Measurements from ENCODE around the gene SPATA6L. TPM values are rescaled to one million over a fixed set of nuclear protein-coding genes. Genes with fewer than 3 reads are reported as not detected.

Gene SPATA6L
- total and polyA plus RNA-seq, 2 of the 4 experiments (the other 2 are of a cell fraction) = 0.18 to 0.84 TPM

GRCh38 chr9:4581861-4582565 lies 84.3 kb downstream of the SPATA6L start:
- Histone ChIP-seq H4K5ac (ENCODE audit: low read depth, low read length) (no peak overlapping the region), H2BK120ac (ENCODE audit: low read depth, low read length) (no peak overlapping the region), H2BK5ac (ENCODE audit: low read depth, low read length, poor library complexity, severe bottlenecking) (no peak overlapping the region), H3K56ac (ENCODE audit: extremely low read depth, insufficient read depth, low read length) (no peak overlapping the region), H3K18ac (ENCODE audit: low read depth, low read length) (no peak overlapping the region), H3K79me1 (ENCODE audit: low read depth in 1 of 2, low read length in 2 of 2) (no peaks in the 10 kb centered on the region), H3K9me1 (ENCODE audit: insufficient read depth, low read length) (no peaks in the 10 kb centered on the region), H2AFZ (replicated peaks; ENCODE audit: low read length, poor library complexity) (no peak overlapping the region), H3K4ac (ENCODE audit: low read depth, low read length) (no peak overlapping the region), H3K36me3 (ENCODE audit: control insufficient read depth, insufficient read depth, low read length) (no peaks in the 10 kb centered on the region), H3K27me3 (ENCODE audit: control insufficient read depth, insufficient read depth, low read length) (no peaks in the 10 kb centered on the region), H2AK5ac (ENCODE audit: low read depth, low read length) (no peak overlapping the region), H4K91ac (ENCODE audit: insufficient read depth, low read depth, low read length) (no peak overlapping the region), H2AK9ac (replicated peaks; ENCODE audit: low read depth, low read length, poor library complexity) (no peak overlapping the region), H4K20me1 (ENCODE audit: insufficient read depth, low read length) (no peaks in the 10 kb centered on the region), H4K8ac (ENCODE audit: low read depth in 2 of 2, low read length in 2 of 2) (no peak overlapping the region), H3K23ac (ENCODE audit: low read depth, low read length) (no peak overlapping the region), H3K9me3 (ENCODE audit: control insufficient read depth, insufficient read depth, low read length) (no peaks in the 10 kb centered on the region), H3K4me3 (ENCODE audit: insufficient read depth, low read depth, low read length) (no peak overlapping the region), H3K4me2 (ENCODE audit: low read depth, low read length) (no peak overlapping the region), H2BK20ac (ENCODE audit: low read depth, low read length) (no peak overlapping the region), H2BK15ac (ENCODE audit: low read depth, low read length) (no peak overlapping the region), H3K9ac (ENCODE audit: low read depth, low read length) (no peak overlapping the region), H3K4me1 (ENCODE audit: control insufficient read depth, insufficient read depth, low read length) (no peaks in the 10 kb centered on the region), H3K27ac (ENCODE audit: insufficient read depth, low read length) (no peak overlapping the region), H3K14ac (replicated peaks; ENCODE audit: low read depth, low read length) (no peak overlapping the region)
- DNase-seq (no peak), ATAC-seq (ENCODE audit: low read depth) (no peak)
- intact Hi-C loops (cut with micrococcal nuclease) = no loop called here
- in situ Hi-C loops (cut with MboI; ENCODE audit: low sequenced_read_pairs) = no loop called here
- no CpG with 5 or more reads among the region's 1 CpG for WGBS, 2 experiments (ENCODE audit: extremely low coverage in 2 of 2, insufficient read length in 1 of 2)
- no TSS peak for BruUV-seq (replicated peaks)
- ChIA-PET CTCF (no interaction called here), POLR2A (ENCODE audit: unreplicated experiment) (no interaction called here)
- TF ChIP-seq CEBPB (IDR thresholded peaks at IDR 0.05; ENCODE audit: low read depth, low read length) = no peak
- TF ChIP-seq RCOR1 (IDR thresholded peaks at IDR 0.05; ENCODE audit: insufficient replicate concordance, low read length) = no peak
- no peak for TF ChIP-seq USF2 (IDR thresholded peaks at IDR 0.05; ENCODE audit: low read depth, low read length)
- TF ChIP-seq BHLHE40 (IDR thresholded peaks at IDR 0.05; ENCODE audit: low read depth, low read length) = no peak
- no peak for TF ChIP-seq MAFK (IDR thresholded peaks at IDR 0.05; ENCODE audit: low read depth, low read length)
- TF ChIP-seq RFX5 (IDR thresholded peaks at IDR 0.05; ENCODE audit: low read depth, low read length) = no peak
- TF ChIP-seq CTCF (conservative IDR thresholded peaks at IDR 0.05; ENCODE audit: low read depth, low read length) = no peak
- no peak for TF ChIP-seq POLR2A (IDR thresholded peaks at IDR 0.05; ENCODE audit: low read depth, low read length)
- TF ChIP-seq SMC3 (IDR thresholded peaks at IDR 0.05; ENCODE audit: low read depth, low read length) = no peak
- no peak for TF ChIP-seq MAZ (IDR thresholded peaks at IDR 0.05; ENCODE audit: borderline replicate concordance, low read depth, low read length)
- no peak for TF ChIP-seq NFE2L2 (IDR thresholded peaks at IDR 0.05; ENCODE audit: low read depth, low read length)
- dilution Hi-C loops (cut with HindIII; ENCODE audit: low sequenced_read_pairs, unreplicated experiment) = no loop called here
